ENCODE data around the gene MTHFD1L. TPM values are rescaled to one million over a fixed set of nuclear protein-coding genes. Genes with fewer than 3 reads are reported as not detected.
A peak's percentile ranks its signal among the peaks of the same experiment; 100 is the strongest.

The MTHFD1L gene
- total RNA-seq, 3 donors from 2014 or later = 3.5 to 15.1 (median 11.0) TPM

GRCh38 chr6:151005164-151005563, 139.7 kb downstream of the MTHFD1L start:
- intact Hi-C loops (cut with DNase I; ENCODE audit: low total_unique reads) = no loop called here
- no peaks in the 10 kb centered on the region for H3K9me3 ChIP-seq
- TF ChIP-seq CTCF (IDR thresholded peaks at IDR 0.05) = no peak
- TF ChIP-seq POLR2AphosphoS5 (IDR thresholded peaks at IDR 0.05) = no peak
- TF ChIP-seq POLR2A (IDR thresholded peaks at IDR 0.05) = no peak
- peak overlapping the region in 1 of 2 donors; percentile 64 for H3K27ac ChIP-seq
- no peak for DNase-seq (ENCODE audit: low spot score in 2 of 2)
- H3K4me1 ChIP-seq = no peaks in the 10 kb centered on the region
- H3K36me3 ChIP-seq = no peaks in the 10 kb centered on the region
- no peak overlapping the region for H3K4me3 ChIP-seq
- no peaks in the 10 kb centered on the region for H3K27me3 ChIP-seq

- DNase-seq (ENCODE audit: low spot score in 2 of 2) = no peak
- Histone ChIP-seq H3K27ac (no peak overlapping the region), H3K9me3 (no peaks in the 10 kb centered on the region), H3K36me3 (no peaks in the 10 kb centered on the region), H3K4me1 (no peaks in the 10 kb centered on the region), H3K4me3 (no peak overlapping the region), H3K27me3 (no peaks in the 10 kb centered on the region)
- intact Hi-C loops (cut with DNase I; ENCODE audit: low total_unique reads) = no loop called here
- TF ChIP-seq POLR2AphosphoS5 (IDR thresholded peaks at IDR 0.05) = no peak
- no peak for TF ChIP-seq CTCF (IDR thresholded peaks at IDR 0.05)
- TF ChIP-seq POLR2A (IDR thresholded peaks at IDR 0.05) = no peak
Measured at GRCh38 chr6:151005896-151006632, 140.6 kb downstream of the MTHFD1L start.

GRCh38 chr6:151007076-151007475, 141.6 kb downstream of the MTHFD1L start:
- no peaks in the 10 kb centered on the region for H3K36me3 ChIP-seq
- no peak overlapping the region for H3K4me3 ChIP-seq
- H3K4me1 ChIP-seq = no peaks in the 10 kb centered on the region
- H3K27ac ChIP-seq = no peak overlapping the region
- no peaks in the 10 kb centered on the region for H3K27me3 ChIP-seq
- intact Hi-C loops (cut with DNase I; ENCODE audit: low total_unique reads) = no loop called here
- TF ChIP-seq POLR2AphosphoS5 (IDR thresholded peaks at IDR 0.05) (no peak), POLR2A (IDR thresholded peaks at IDR 0.05) (no peak), CTCF (IDR thresholded peaks at IDR 0.05) (no peak)
- no peak for DNase-seq (ENCODE audit: low spot score in 2 of 2)
- no peaks in the 10 kb centered on the region for H3K9me3 ChIP-seq

- Histone ChIP-seq H3K9me3 (no peaks in the 10 kb centered on the region), H3K27me3 (no peaks in the 10 kb centered on the region), H3K36me3 (no peaks in the 10 kb centered on the region), H3K4me3 (no peak overlapping the region), H3K27ac (no peak overlapping the region), H3K4me1 (no peaks in the 10 kb centered on the region)
- TF ChIP-seq POLR2AphosphoS5 (IDR thresholded peaks at IDR 0.05) (no peak), POLR2A (IDR thresholded peaks at IDR 0.05) (no peak), CTCF (IDR thresholded peaks at IDR 0.05) (no peak)
- no peak for DNase-seq (ENCODE audit: low spot score in 2 of 2)
- intact Hi-C loops (cut with DNase I; ENCODE audit: low total_unique reads) = no loop called here
Measured at GRCh38 chr6:151007922-151008321, 142.4 kb downstream of the MTHFD1L start.

- no peaks in the 10 kb centered on the region for H3K27me3 ChIP-seq
- H3K27ac ChIP-seq = no peak overlapping the region
- H3K9me3 ChIP-seq = no peaks in the 10 kb centered on the region
- no peaks in the 10 kb centered on the region for H3K36me3 ChIP-seq
- H3K4me1 ChIP-seq = no peaks in the 10 kb centered on the region
- no peak for DNase-seq (ENCODE audit: low spot score in 2 of 2)
- no peak overlapping the region for H3K4me3 ChIP-seq
- TF ChIP-seq POLR2A (IDR thresholded peaks at IDR 0.05) = no peak
- TF ChIP-seq POLR2AphosphoS5 (IDR thresholded peaks at IDR 0.05) = no peak
- intact Hi-C loops (cut with DNase I; ENCODE audit: low total_unique reads) = no loop called here
Measured at GRCh38 chr6:151008425-151008824, 142.9 kb downstream of the MTHFD1L start.
